Stimulated activated naive CD8-positive, alpha-beta T cell treated with anti-CD3 and anti-CD28 coated beads, Interleukin-15, amount 100 ng/mL, for 72 hours (primary cell): ENCODE data around the gene CTBP1.

Source experiments
- ATAC-seq: fragments of 150-1000 bp; cut with Tn5 transposase; 2 replicates; pipeline ENCODE4 v1.10.0; 2021; ENCODE audit warnings: mild to moderate bottlenecking, moderate library complexity
- DNase-seq, 2 donors: peaks; one replicate each; pipeline ENCODE4 v3.0.0; 2021 to 2022
- H3K27ac Mint-ChIP-seq, 2 donors: one replicate each; pipeline ENCODE4 v1.8.0; 2022; ENCODE audit warnings: mild to moderate bottlenecking in 2 of 2, mixed read lengths in 2 of 2, moderate library complexity in 2 of 2
- H3K27me3 Mint-ChIP-seq: one replicate; pipeline ENCODE4 v1.8.0; 2022; ENCODE audit warnings: mixed read lengths
- H3K4me1 Mint-ChIP-seq: one replicate; pipeline ENCODE4 v1.8.0; 2022; ENCODE audit warnings: mild to moderate bottlenecking, mixed read lengths
- H3K4me3 Mint-ChIP-seq, 2 donors: one replicate each; pipeline ENCODE4 v1.8.0; 2022; ENCODE audit warnings: mild to moderate bottlenecking in 2 of 2, mixed read lengths in 2 of 2, moderate library complexity in 1 of 2
- H3K9me3 Mint-ChIP-seq, 2 donors: one replicate each; pipeline ENCODE4 v1.8.0; 2022; ENCODE audit warnings: mixed read lengths in 2 of 2

Gene CTBP1

GRCh38 chr4:1168191-1169101 is 80.5 kb downstream of the CTBP1 start:
- Mint-ChIP-seq H3K4me1 (peaks cover 51% of the 10 kb centered on the region), H3K9me3 (no peaks in the 10 kb centered on the region), H3K27ac (peak overlapping the region in 1 of 2 donors; percentile 37), H3K4me3 (peak overlapping the region; percentile 81 to 92), H3K27me3 (peaks cover 46% of the 10 kb centered on the region)
- no peak for DNase-seq
- no peak for ATAC-seq

- no peaks in the 10 kb centered on the region for H3K9me3 Mint-ChIP-seq
- DNase-seq (peak; percentile 84 to 90), ATAC-seq (peak; percentile 90)
- peaks cover 56% of the 10 kb centered on the region for H3K4me1 Mint-ChIP-seq
- peak overlapping the region; percentile 81 to 92 for H3K4me3 Mint-ChIP-seq
- peaks cover 36% of the 10 kb centered on the region for H3K27me3 Mint-ChIP-seq
- peak overlapping the region; percentile 40 to 92 for H3K27ac Mint-ChIP-seq
These were observed 81.5 kb downstream of the CTBP1 start for GRCh38 chr4:1167244-1167949.

GRCh38 chr4:1166509-1167243 is 82.3 kb downstream of the CTBP1 start:
- H3K27me3 Mint-ChIP-seq: peaks cover 28% of the 10 kb centered on the region
- H3K4me3 Mint-ChIP-seq: peak overlapping the region; percentile 81 to 92
- H3K9me3 Mint-ChIP-seq: no peaks in the 10 kb centered on the region
- ATAC-seq (peak; percentile 1), DNase-seq (no peak)
- peak overlapping the region; percentile 27 to 92 for H3K27ac Mint-ChIP-seq
- peaks cover 53% of the 10 kb centered on the region for H3K4me1 Mint-ChIP-seq

GRCh38 chr4:1164956-1165545 is 83.9 kb downstream of the CTBP1 start:
- peak overlapping the region; percentile 37 to 73 for H3K27ac Mint-ChIP-seq
- no peak overlapping the region for H3K4me3 Mint-ChIP-seq
- DNase-seq (no peak), ATAC-seq (no peak)
- H3K9me3 Mint-ChIP-seq: no peaks in the 10 kb centered on the region
- peaks cover 12% of the 10 kb centered on the region for H3K27me3 Mint-ChIP-seq
- H3K4me1 Mint-ChIP-seq: peaks cover 46% of the 10 kb centered on the region

GRCh38 chr4:1164444-1164843 is 84.5 kb downstream of the CTBP1 start:
- Mint-ChIP-seq H3K27ac (peak overlapping the region in 1 of 2 donors; percentile 49), H3K4me1 (peaks cover 46% of the 10 kb centered on the region), H3K4me3 (no peak overlapping the region), H3K9me3 (no peaks in the 10 kb centered on the region), H3K27me3 (peaks cover 8% of the 10 kb centered on the region)
- ATAC-seq (no peak), DNase-seq (no peak)

GRCh38 chr4:1164040-1164439 is 84.9 kb downstream of the CTBP1 start:
- peak overlapping the region in 1 of 2 donors; percentile 49 for H3K27ac Mint-ChIP-seq
- no peaks in the 10 kb centered on the region for H3K9me3 Mint-ChIP-seq
- peaks cover 44% of the 10 kb centered on the region for H3K4me1 Mint-ChIP-seq
- no peak overlapping the region for H3K4me3 Mint-ChIP-seq
- no peak for ATAC-seq
- DNase-seq: no peak
- H3K27me3 Mint-ChIP-seq: peaks cover 4% of the 10 kb centered on the region
